SK-N-MC (cell line): ENCODE data around the gene MSS51.

Source experiments
- DNase-seq: peaks from one replicate; pipeline ENCODE4 v3.0.0-alpha.2; 2011; ENCODE audit warnings: low read depth, low spot score
- H3K27ac ChIP-seq: fragments of 200-600 bp; sonication (generic); 2 replicates; pipeline ENCODE4 v1.5.1; 2016; ENCODE audit warnings: mixed run types
- H3K36me3 ChIP-seq: fragments of 200-600 bp; sonication (generic); 2 replicates; pipeline ENCODE4 v1.6.1; 2017; ENCODE audit warnings: antibody characterized with exemption, low read length, mixed read lengths; ENCODE audit not compliant: insufficient read depth
- H3K4me3 ChIP-seq: fragments of 200-600 bp; sonication (generic); 2 replicates; pipeline ENCODE4 v1.5.1; 2016
- H3K9ac ChIP-seq: fragments of 200-600 bp; sonication (generic); 2 replicates; pipeline ENCODE4 v1.8.0; 2017; ENCODE audit warnings: mixed run types, mixed read lengths; ENCODE audit not compliant: insufficient read length
- H3K9me3 ChIP-seq: fragments of 200-600 bp; sonication (generic); 2 replicates; pipeline ENCODE4 v1.6.1; 2017; ENCODE audit warnings: low read depth, mild to moderate bottlenecking, antibody characterized with exemption, low read length, moderate library complexity, mixed read lengths
- EZH2 ChIP-seq: fragments of 200-600 bp; sonication (generic); IDR thresholded peaks from one replicate; pipeline ENCODE4 v1.6.1; 2017; ENCODE audit warnings: antibody characterized with exemption
- FOXP2 ChIP-seq: optimal IDR thresholded peaks from 2 replicates; pipeline ENCODE3; 2011; ENCODE audit warnings: mild to moderate bottlenecking, moderate library complexity; ENCODE audit not compliant: insufficient read depth; ENCODE audit errors: extremely low read length, control extremely low read depth
- POLR2AphosphoS5 ChIP-seq: IDR thresholded peaks from 2 replicates; pipeline ENCODE4 v1.6.1; 2012; ENCODE audit warnings: mild to moderate bottlenecking, low read depth, low read length, borderline replicate concordance

Gene MSS51

GRCh38 chr10:73432646-73433537 lies 469 bp downstream of the MSS51 start:
- no peak for DNase-seq
- H3K36me3 ChIP-seq: peaks cover 7% of the 10 kb centered on the region; the same call in 1 of the 2 replicates
- H3K9ac ChIP-seq: no peak overlapping the region
- no peak for TF ChIP-seq POLR2AphosphoS5
- no peak for TF ChIP-seq FOXP2
- TF ChIP-seq EZH2: no peak
- H3K4me3 ChIP-seq: no peak overlapping the region
- H3K27ac ChIP-seq: no peak overlapping the region
- no peaks in the 10 kb centered on the region for H3K9me3 ChIP-seq

GRCh38 chr10:73426318-73426717 lies 7.0 kb downstream of the MSS51 start:
- TF ChIP-seq FOXP2 (no peak), EZH2 (no peak), POLR2AphosphoS5 (no peak)
- no peak overlapping the region for H3K4me3 ChIP-seq
- H3K36me3 ChIP-seq: peaks cover 15% of the 10 kb centered on the region; the same call in 1 of the 2 replicates

GRCh38 chr10:73424478-73424877 lies 8.9 kb downstream of the MSS51 start:
- no peak for DNase-seq
- Histone ChIP-seq H3K9me3 (no peaks in the 10 kb centered on the region), H3K4me3 (no peak overlapping the region), H3K27ac (no peak overlapping the region), H3K36me3 (peaks cover 15% of the 10 kb centered on the region; the same call in 1 of the 2 replicates), H3K9ac (no peak overlapping the region)
- TF ChIP-seq FOXP2 (no peak), POLR2AphosphoS5 (no peak), EZH2 (no peak)

More at GRCh38 chr10:73426318-73426717, 7.0 kb downstream of the MSS51 start:
- no peaks in the 10 kb centered on the region for H3K9me3 ChIP-seq
- H3K9ac ChIP-seq: no peak overlapping the region
- H3K27ac ChIP-seq: no peak overlapping the region
- DNase-seq: no peak

- no peak for DNase-seq
- no peak for TF ChIP-seq POLR2AphosphoS5
- no peak for TF ChIP-seq FOXP2
- TF ChIP-seq EZH2: no peak
- H3K36me3 ChIP-seq: peaks cover 15% of the 10 kb centered on the region; the same call in 1 of the 2 replicates
- no peak overlapping the region for H3K27ac ChIP-seq
- no peak overlapping the region for H3K9ac ChIP-seq
- no peak overlapping the region for H3K4me3 ChIP-seq
- no peaks in the 10 kb centered on the region for H3K9me3 ChIP-seq
Measured at GRCh38 chr10:73423309-73423708, 10.1 kb downstream of the MSS51 start.

- DNase-seq: no peak
- no peak overlapping the region for H3K9ac ChIP-seq
Measured at GRCh38 chr10:73416571-73416970, 16.8 kb downstream of the MSS51 start.

GRCh38 chr10:73414230-73414945 lies 19.0 kb downstream of the MSS51 start:
- H3K9me3 ChIP-seq: no peaks in the 10 kb centered on the region
- no peak for DNase-seq
- H3K9ac ChIP-seq: peak overlapping the region; percentile 55
- no peak for TF ChIP-seq POLR2AphosphoS5
- TF ChIP-seq EZH2: no peak
- no peak for TF ChIP-seq FOXP2
- H3K4me3 ChIP-seq: peak overlapping the region; percentile 85
- no peaks in the 10 kb centered on the region for H3K36me3 ChIP-seq
- H3K27ac ChIP-seq: no peak overlapping the region

More at GRCh38 chr10:73416571-73416970, 16.8 kb downstream of the MSS51 start:
- Histone ChIP-seq H3K27ac (no peak overlapping the region), H3K9me3 (no peaks in the 10 kb centered on the region), H3K4me3 (no peak overlapping the region), H3K36me3 (no peaks in the 10 kb centered on the region)
- TF ChIP-seq POLR2AphosphoS5 (no peak), EZH2 (no peak), FOXP2 (no peak)

- no peak for DNase-seq
Measured at GRCh38 chr10:73413528-73414229, 19.7 kb downstream of the MSS51 start, which contains the start of gene ANXA7. TSS of gene ANXA7 (minus strand) at chr10:73414058. CDS start at chr10:73400856, 13,202 bp downstream.

More at GRCh38 chr10:73413528-73414229, 19.7 kb downstream of the MSS51 start, which contains the start of gene ANXA7:
- TF ChIP-seq FOXP2 (no peak), EZH2 (no peak), POLR2AphosphoS5 (peak; percentile 65; the same call in 1 of the 2 replicates)
- peak within 1 kb of the TSS; percentile 81 for H3K9ac ChIP-seq
- no peaks in the 10 kb centered on the region for H3K9me3 ChIP-seq
- peak within 1 kb of the TSS; percentile 25; the same call in 1 of the 2 replicates for H3K27ac ChIP-seq
- peak within 1 kb of the TSS; percentile 85 for H3K4me3 ChIP-seq
- H3K36me3 ChIP-seq: no peaks in the 10 kb centered on the region
